Brain microvascular endothelial cell (primary cell): ENCODE data around the gene REEP6.

ENCODE experiments used
- DNase-seq: peaks from one replicate; pipeline ENCODE4 v3.0.0-alpha.2; 2020
- H3K27ac ChIP-seq: fragments of 250-450 bp; sonication (Bioruptor Pico); 2 replicates; pipeline ENCODE4 v1.5.1; 2020; ENCODE audit warnings: mild to moderate bottlenecking, moderate library complexity
- H3K27me3 ChIP-seq: fragments of 250-450 bp; sonication (Bioruptor Pico); replicated peaks from 2 replicates; pipeline ENCODE4 v1.5.1; 2020; ENCODE audit warnings: mild to moderate bottlenecking
- H3K36me3 ChIP-seq: fragments of 250-450 bp; sonication (Bioruptor Pico); replicated peaks from 2 replicates; pipeline ENCODE4 v1.5.1; 2020; ENCODE audit warnings: mild to moderate bottlenecking
- H3K4me3 ChIP-seq: 2 replicates; pipeline ENCODE4 v1.5.1; 2011; ENCODE audit warnings: low read depth, mild to moderate bottlenecking, control low read depth, low read length, moderate library complexity
- CTCF ChIP-seq: IDR thresholded peaks from 2 replicates; pipeline ENCODE4 v1.5.1; 2011; ENCODE audit warnings: low read depth, mild to moderate bottlenecking, moderate library complexity, low read length, control low read depth, inconsistent platforms; ENCODE audit errors: missing control alignments
- in situ Hi-C: cut with HindIII; loops from 2 replicates; pipeline ENCODE4 v1.10.0; 2017; ENCODE audit warnings: low sequenced_read_pairs, low pct_ligation_motif_present

REEP6 gene

GRCh38 chr19:1490311-1491113 is 469 bp upstream of the REEP6 start, which contains the start of gene PCSK4:
Gene PCSK4 (minus strand): TSS chr19:1490350. CDS start chr19:1490346, 4 bp downstream.
- Histone ChIP-seq H3K27me3 (no peaks in the 10 kb centered on the region), H3K27ac (no peak within 1 kb of the TSS), H3K4me3 (peak within 1 kb of the TSS; percentile 60), H3K36me3 (no peaks in the 10 kb centered on the region)
- peak; percentile 99 for DNase-seq
- in situ Hi-C loops: no loop called here
- no peak for TF ChIP-seq CTCF

DNA sequence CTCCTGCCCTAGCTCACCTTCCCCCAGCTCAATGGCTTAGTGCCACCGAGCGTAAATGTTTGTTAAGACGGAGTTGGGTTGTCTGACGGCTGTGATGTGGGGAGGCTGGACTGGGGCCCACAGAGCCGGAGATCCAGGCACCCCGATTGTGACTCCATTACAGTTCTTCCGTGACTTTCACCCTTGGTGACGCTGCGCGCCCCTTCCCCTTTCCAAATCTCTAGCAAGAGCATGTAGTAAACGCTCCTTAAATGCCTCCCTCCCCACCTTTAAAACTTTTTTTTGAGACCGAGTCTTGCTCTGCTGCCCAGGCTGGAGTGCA is 829 bp downstream of the REEP6 start:
- DNase-seq: no peak
- TF ChIP-seq CTCF: no peak

DNA sequence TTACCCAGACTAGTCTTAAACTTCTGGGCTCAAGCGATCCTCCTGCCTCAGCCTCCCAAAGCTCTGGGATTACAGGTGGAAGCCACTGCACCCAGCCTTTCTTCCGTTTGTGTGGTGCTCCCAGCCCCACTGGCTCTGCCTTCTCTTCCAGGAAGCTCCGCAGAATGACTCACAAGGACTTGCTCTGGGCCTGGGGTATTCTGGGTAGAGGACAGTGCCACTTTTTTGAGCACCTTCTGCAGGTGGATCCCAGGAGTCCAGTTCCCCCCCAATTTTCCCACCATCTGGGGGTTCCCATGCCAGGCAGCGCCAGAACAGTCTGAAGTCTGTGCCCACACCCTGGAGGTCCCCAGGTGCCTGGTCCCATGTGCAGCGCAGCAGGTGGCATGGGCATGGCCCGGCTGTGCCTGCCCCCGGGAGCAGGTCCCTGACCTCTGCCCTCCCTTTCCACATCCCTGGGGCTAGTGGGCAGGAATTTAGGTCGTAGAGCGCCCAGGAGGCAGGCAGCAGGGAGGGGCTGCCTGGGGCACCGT is 1.6 kb downstream of the REEP6 start:
- Histone ChIP-seq H3K36me3 (no peaks in the 10 kb centered on the region), H3K4me3 (no peak overlapping the region), H3K27me3 (no peaks in the 10 kb centered on the region), H3K27ac (no peak overlapping the region)
- in situ Hi-C loops: no loop called here
- no peak for DNase-seq
- TF ChIP-seq CTCF: no peak

More for the DNA sequence above, 829 bp downstream of the REEP6 start:
- H3K36me3 ChIP-seq: no peaks in the 10 kb centered on the region
- in situ Hi-C loops: no loop called here
- no peak overlapping the region for H3K4me3 ChIP-seq
- no peaks in the 10 kb centered on the region for H3K27me3 ChIP-seq
- H3K27ac ChIP-seq: no peak overlapping the region

DNA sequence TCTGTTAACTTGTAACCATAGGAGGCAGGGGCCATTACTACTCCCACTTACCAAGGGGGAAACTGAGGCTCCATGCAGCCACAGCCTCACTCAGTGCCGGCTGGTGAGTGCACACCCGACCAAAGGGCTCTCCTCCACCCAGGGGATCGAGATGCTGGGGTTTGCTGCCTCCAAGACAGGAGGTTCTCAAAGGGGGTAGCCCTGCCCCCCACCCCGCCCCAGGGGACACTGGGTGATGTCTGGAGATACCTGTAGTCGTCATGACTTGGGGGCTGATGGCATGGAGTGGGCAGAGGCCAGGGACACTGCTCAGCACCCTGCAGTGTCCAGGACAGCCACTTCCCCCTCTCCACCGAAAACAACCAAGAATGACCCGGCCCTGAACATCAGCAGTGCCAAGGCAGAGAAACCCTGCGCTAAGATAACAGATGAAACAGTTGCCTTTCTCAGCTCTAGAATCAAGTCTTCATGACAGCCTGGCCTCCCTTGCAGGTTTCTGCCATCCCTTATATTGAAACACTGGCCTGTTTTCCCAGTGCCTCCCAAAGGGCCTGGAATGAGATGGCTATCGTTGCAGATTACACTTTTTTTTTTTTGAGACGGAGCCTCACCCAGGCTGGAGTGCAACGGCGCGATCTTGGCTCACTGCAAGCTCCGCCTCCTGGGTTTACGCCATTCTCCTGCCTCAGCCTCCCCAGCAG is 3.3 kb downstream of the REEP6 start:
- no peak for TF ChIP-seq CTCF
- H3K36me3 ChIP-seq: no peaks in the 10 kb centered on the region
- no peak overlapping the region for H3K4me3 ChIP-seq
- in situ Hi-C loops: no loop called here
- no peak overlapping the region for H3K27ac ChIP-seq
- H3K27me3 ChIP-seq: no peaks in the 10 kb centered on the region
- no peak for DNase-seq

GRCh38 chr19:1495051-1495798 is 4.2 kb downstream of the REEP6 start:
- Histone ChIP-seq H3K4me3 (no peak overlapping the region), H3K27ac (no peak overlapping the region), H3K36me3 (no peaks in the 10 kb centered on the region), H3K27me3 (no peaks in the 10 kb centered on the region)
- in situ Hi-C loops: no loop called here
- no peak for DNase-seq
- TF ChIP-seq CTCF: no peak
